Effector CD4-positive, alpha-beta T cell (primary cell): ENCODE measurements around the gene SCUBE1.
A peak's percentile ranks its signal among the peaks of the same experiment; 100 is the strongest.

Source experiments
- DNase-seq: peaks from one replicate; pipeline ENCODE4 v3.0.0-alpha.2; 2020

Gene SCUBE1

DNA sequence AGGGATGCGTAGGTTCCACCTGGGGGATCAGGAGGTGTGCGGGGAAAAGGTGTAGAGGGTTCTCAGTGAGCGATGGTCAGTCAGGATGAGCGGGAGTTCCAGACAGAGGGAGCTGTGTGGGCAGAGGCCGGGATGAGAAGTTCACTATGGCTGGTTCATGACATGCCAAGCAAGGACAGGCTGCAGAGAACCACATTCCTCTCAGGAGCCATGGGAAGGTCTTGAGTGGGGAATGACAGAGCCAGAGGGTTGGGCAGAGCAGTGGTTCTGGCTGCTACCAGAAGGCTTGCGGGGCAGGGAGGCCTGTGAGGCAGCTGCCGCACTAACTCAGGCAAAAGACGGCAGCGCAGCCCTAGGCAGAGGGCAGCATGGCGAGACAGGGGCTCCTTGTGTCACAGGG lies 66.1 kb downstream of the SCUBE1 start:
- no peak for DNase-seq

DNA sequence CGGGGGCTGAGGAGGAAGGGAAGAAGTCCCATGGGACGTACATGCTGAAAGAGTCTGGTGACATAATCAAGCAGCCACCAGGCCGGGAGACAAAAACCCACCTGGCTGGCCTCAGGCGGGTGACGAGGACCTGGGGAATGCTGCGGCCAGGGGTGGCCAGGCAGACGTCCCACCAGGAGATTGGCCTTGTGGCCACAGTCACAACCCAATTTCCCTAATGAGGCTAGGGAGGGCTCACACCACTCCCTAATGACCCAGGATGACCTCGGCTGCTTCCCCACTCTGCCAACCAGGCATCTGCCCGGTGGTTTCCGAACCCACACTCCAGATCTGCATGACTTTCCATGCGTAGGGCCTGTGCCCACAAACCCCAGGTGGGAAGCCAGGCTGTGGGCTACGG lies 66.9 kb downstream of the SCUBE1 start:
- no peak for DNase-seq

DNA sequence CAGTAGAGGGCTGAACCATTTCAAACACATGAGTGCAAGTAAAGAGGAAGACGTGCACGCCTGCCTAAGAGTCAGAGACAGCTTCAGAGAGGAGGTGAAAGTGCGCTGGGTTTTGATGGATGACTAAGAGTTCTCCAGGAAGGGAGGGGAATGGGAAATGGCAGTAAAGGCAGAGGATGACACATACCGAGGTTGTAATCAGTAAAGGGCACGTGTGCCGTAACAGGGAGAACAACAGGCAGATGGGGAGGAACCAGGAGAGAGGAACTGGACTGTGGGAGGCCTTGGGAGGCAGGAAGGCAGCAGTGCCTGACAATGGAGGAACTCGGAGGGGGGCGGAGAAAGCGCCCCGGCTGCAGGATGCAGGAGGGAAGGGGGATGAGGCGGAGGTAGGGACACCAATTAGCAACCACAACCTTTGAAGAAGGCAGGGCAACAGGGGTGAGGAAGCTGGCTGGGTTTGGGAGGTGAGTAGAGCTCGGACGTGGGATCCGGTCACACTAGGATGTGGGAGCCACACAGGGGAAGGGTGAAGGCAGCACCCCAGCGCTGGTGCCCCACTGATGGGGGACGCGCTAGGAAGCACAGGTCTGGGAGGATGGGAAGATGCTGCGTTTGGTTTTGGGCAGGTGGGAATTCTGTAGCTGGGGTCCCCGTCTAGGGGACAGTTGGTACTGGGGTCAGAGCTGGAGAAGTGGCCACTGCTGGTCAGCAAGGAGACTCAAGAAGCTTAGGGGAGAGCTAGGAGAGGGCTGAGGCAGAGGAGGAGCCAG lies 67.4 kb downstream of the SCUBE1 start:
- DNase-seq, result no peak

DNA sequence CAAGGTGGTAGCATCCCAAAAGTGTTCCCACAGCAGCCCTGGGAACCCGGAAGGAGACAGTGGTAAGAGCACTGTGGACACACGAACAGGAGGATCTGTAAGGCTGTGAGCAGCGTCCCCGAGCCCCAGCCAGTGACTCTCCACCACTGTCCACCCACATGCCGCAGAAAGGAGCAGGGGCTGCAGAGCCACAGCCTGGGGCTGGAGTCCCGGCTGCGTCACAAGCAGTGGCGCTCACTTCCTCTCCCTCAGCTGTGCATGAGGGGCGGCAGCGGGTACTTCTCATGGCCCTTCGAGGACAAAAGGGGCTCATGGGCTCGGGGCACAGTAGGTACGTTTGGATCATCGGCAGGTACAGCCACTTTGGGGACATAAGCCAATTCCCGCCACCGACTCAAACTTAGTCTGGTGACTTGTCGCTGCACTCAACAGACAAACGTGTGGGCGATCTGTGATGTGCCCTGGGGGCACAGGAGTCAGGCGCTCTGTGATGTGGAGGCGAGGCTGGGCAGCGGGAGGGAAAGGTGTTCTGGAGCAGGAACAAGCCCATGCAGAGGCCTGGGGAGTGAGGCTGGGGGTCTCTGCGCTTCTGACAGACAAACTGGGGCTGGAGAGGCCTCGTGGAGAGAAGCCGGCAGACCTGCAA lies 68.5 kb downstream of the SCUBE1 start:
- DNase-seq, result no peak

DNA sequence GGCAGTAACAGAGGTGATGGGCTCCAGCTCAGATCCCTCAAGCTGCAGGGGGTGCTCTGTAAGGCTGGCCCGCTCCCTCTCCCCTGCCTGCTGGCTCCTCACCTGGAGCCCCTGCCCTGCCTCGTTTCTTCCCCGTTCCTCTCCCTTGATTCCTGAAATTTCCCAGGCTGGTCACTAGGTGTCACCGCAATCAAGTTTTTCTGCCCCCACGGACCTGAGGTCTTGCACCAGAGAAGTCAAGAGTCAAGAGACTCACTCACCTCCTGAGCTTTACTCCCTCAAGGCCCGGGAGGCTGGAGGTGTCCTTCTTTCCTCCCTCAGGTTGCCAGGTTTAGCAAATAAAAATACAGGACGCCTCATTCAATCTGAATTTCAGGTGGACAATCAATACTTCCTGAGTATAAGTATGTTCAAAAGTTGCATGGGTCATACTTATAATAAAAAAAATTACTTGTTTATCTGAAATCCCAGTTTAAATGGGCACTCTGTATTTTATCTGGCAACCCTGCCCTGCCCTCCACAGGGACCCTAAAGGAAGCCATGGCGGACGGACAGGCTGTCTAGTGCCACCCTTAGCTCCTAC lies 69.2 kb downstream of the SCUBE1 start:
- no peak for DNase-seq

DNA sequence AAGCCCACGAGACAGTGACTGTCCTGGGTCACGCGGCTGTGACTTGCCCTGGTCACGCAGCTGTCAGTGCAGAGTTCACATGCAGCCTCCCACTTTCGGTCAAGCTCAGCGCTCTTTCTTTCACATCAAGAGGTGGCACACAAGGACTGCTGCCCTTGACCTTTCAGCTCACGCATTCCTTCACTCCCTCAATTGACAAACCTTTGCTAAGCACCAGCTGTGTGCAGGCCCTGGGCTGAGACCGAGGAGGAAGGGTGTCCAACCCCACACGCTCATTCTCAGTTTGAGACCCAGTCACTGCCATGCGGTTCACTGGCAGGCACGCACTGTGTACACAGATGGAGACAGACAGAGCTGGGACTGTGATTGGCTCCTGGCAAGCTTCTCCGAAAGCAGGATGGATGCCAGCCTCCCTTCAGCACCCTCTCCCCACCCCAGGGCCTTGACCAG lies 70.3 kb downstream of the SCUBE1 start:
- no peak for DNase-seq

DNA sequence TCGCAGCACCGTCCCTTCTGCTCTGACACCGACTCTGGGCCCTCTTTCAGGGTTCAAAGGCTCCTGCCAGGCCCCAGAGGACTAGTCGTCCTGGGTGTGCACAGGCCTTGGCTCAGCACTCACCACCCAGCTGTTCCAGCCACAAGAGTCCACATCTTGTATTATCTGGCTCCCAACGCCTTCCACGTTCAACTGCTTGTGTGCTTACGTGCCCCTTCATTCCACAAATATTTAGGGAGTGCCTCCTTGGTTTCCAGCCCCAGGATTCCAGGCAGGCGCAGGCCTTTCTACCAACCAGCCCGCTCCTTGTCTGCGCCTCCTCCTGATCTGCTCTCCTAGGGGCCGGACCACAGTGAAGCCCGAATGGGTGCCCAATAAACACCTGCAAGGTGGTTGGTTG lies 70.9 kb downstream of the SCUBE1 start:
- no peak for DNase-seq

DNA sequence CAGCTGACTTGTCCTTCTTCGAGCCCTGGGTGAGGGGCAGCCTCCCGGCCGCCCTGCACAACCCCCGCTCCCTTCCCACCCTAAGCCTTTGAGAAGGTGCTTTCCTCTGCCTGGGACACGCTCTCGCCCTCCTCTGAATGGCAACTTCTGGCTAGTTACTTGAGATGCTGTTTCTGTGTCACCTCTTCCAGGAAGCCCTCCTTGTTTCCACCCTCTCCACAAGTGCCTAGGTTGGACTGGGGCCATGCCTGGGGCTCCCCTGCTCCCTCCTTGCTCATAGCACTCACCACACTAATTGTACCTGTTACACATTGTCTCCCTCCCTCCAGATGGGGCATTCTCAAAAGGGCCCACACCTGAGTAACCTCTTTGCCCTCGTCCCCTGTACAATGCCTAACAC lies 72.2 kb downstream of the SCUBE1 start:
- DNase-seq, result no peak

DNA sequence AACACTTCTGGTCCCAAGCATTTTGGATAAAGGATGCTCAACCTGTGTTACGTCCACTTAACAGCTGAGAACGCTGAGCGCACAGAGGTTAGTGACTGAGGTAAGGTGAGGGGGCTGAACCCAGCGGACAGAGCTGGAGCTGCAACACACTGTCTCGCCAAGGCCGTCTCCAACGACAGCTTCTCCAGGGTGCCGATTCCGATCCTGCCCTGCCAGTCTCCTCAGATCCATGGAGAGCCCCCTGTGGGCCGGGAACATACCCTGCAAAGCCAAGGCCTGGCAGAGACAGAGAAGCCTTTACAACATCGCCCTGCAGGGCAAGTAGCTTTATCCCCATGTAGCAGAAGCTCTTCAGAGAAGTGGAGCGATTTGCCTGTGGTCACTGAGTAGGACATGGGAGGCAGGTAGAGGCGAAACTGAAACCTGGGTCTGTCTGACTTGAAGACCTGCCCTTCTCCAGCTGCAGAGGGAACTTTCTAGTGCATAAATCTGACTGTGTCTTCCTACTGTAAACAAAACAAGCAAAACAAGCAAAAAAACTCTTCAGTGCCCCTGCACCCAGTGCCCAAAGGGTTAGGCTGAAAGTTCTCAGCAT lies 72.8 kb downstream of the SCUBE1 start:
- DNase-seq, result no peak

DNA sequence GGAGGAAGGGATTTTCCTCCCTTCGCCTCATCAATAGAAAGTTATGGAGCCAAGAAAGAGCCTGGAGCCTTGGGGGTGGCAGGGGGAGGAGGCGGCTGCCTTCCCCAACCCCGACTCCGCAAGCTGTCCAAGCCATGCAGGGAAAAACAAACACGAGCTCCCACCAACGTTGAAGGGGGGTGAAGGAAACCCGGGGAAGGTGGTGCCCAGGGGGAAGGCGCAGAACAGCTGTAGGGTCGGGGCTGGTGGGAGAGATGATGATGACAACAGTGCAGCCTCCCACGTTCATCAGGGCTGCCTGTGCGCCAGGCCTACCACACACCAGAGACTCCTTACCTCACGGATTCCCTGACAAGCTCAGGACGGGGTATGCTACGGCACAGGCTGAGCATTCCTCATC lies 73.5 kb downstream of the SCUBE1 start:
- DNase-seq, result no peak

DNA sequence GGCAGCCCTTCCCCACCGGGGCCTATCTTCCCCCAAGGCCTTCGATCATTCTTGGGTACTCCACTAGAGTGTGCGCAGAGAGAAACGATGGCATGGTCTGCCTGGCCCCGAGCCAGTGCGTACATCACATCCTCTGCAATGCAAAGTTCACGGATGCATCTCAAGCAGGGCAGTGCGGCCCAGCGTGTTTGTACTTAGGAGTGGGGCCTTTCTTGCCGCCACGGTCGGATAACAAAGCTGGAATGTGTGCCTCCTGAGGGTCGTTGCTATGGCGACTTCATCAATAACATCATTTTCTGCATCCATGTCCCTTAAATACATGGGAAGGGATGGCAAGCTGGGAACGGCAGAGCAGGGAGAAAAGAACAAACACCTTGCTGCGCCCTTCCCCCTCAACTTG lies 73.9 kb downstream of the SCUBE1 start:
- DNase-seq, result no peak

DNA sequence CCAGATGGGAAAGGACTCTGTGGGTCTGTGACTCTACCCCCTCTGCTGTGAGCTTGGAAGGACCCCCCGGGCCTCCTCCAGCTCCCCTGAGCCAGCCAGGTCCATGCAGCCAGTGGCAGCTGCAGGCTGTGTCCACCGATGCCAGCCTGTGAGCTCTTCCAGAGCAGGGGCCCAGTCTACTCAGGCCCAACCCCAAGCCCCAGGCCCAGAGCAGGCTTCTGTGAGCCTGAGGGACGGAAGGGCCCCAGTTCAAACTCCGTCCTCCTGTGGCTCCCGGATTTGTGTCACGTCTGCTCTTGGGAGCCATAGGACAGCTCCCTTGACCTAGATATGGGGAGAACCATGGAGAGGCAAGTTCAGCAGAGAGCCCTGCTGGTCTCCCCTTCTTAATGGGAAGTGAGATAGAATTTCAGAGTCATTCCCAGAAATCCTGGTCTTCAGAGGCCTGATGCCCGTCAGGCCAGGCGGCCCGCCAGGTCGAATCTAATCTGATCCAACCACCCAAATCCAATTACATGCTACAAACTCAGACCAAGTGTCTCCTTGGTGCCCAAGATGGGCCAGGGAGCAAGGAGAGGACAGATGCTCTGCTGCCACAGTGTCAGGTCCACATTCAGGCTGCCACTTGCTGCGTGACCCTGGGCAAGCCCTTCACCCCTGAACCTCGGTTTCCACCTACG lies 75.1 kb downstream of the SCUBE1 start:
- no peak for DNase-seq

DNA sequence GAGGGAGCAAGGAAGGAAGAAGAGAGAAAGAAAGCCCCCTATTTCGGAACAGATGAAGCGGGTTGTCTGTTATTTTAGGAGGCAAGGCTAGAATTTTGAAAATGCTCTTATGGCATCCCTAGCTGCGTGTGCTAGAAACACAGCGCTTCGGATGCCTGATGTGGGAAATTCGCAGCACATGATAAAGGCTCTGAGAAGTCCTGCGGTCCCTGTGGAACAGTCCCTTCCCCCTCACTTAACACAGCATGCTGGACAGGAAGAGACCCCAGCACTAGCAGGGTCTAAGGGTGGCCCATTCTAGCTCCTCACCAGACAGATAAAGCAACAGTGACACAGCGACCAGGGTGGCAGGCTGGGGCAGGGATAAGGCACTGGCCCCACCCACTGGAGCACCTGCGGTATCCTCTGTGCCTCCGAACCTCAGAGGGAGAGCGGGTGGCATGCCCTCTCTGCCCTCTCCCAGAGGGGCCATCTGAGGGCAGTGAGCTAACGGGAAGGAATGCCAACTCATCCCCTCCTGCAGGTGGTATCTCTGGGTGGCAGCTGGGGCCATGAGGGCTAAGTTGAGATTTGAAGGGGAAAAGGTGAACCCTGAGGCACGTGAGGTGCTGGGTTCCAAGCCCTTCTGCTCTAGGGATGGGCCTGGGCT lies 75.7 kb downstream of the SCUBE1 start:
- no peak for DNase-seq

DNA sequence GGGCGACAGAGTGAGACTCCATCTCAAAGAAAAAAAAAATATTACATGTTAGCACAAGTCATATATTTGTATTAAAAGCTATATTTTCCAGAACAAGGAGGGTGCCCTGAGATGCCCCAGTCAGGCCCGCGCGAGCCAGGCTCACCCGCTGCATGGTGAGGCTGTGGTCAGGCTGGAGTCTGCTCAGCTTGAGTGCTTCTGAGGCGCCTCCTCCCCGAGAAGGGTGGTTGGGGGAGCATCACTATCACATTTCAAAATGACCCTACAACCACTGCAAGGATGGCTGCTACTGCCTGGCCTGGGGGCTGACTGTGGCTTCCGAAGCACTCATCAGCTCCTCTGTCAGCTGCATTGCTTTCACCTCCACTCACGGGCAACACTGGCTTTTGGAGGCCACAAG lies 77.1 kb downstream of the SCUBE1 start:
- DNase-seq, result no peak

DNA sequence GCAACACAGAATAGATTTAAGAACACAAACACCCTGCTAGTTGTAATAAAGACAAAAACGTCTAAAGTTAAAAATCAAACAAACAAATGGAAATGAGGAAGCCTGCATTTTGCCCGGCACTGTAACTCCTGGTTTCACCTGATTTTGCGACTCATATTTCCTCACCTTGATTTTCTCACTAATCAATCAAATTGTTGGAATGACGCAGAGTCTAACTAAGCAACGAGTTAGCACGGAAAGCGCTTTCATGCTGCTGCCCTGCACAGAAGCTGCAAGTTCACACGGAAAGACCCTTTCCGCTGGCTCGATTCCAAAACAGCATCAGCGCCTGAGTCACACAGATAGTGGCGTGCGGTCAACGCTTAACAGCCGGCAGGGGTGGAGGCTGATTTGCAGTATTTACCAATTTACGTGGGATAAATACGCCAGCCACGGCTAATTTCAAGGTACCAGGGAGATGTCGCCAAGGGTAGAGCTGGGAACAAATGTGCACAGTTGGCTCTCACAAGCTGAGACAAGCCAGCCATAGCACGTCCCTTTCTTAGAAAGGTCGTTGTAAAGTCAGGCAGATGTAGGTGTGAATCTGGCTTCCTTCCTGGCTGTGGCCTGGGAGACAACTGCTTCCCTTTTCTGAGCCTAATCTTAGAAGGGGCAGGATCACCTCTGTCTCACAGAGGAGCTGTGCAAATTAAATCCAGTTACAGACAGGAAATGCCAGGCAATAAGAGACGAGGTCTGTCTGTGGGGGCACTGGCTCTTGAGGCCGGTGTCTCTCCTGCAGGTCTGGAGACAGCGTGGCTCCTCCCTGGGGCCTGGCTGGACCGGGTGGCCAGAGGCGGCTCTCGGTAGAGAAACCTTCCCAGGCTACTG lies 79.3 kb downstream of the SCUBE1 start:
- peak; percentile 73 for DNase-seq

DNA sequence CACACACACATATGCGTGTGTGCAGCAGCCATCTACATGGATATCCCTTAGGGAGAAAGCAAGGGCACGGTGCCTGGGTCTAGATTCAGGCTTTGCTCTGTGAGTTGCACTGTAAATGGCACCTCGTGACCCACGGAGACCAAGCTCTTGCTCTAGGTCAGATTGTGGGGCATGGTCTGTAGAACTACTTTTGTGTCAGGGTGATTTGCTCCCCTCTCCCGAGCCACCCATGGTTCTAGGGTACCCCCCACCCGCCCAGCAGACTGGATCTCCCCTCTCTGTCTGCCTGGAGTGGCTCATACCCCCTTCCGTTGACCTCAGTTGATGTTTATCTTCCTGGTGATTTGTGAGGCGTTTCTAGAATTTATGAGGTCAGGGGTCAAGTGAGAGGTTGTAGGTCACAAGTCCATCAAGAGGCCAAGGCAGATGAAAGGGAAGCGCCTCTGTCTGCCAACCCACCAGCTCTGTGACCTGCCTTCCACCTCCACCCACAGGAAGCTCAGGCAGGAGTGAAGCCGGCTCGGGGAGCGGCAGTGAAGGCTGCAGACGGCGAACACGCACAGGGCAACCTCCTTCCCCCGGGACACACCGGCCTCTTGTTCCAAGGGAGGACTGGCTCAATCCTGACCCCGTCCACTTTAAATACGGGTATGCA lies 80.1 kb downstream of the SCUBE1 start:
- DNase-seq, result peak; percentile 6

DNA sequence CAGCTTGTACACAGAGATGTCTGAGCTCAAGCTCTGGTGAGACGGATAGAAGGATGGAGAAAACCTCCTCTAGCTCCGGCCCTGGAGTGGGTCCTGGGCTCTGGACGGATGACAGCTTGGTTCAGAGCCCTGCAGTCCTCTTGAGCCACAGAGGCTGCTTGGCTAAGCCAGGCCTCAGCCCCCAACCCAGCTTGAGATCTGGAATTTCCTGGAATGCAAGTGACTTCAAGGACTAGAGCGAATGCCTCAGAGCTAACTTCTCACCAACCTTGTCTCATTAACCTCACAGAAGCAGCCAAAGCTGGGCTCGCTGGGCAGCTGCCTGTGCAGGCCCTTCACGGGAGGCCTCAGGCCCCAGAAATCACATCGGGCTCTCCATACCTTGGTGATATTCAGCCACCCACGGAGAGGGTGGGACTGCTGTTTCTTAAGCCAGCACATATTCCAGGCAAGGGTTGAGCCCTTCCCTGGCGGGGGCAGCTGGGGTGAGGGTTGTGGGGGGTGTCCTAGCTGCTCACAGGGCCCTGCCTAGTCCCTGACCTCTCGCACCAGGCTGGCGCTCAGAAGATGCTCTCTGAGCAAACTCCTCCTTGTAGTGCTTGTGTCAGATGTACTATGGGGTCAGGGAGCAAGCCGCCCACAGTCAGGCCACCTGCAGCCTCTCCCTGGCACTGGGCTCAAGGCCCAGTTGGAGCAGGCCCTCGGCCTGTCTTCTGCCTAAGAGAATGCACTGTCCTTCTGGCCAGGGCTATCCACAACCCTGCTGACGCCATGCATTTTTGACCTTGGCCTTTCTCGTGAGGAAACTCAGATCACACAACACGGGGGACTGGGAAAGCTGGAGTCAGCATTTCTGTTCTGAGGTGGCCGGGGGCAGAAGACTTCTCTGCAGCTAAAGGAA lies 82.6 kb downstream of the SCUBE1 start:
- no peak for DNase-seq

DNA sequence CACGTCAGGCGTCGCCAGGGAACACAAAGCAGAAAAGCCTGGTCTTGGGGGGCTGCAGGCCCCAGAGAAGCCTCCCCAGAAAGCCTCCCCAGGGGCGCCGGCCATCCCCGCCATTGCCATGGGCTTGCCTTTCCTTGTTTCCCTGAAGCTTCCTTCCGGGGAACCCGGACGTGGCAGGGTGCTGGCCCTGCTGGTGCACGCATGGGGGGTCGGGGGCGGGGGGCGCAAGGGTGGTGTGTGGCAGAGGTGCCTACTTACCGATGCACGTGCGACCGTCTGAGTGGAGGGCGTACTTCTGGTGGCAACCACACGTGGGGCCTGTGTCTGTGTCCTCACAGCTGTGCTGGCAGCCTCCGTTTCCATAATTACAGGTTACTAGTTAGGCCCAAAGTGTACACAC lies 85.2 kb downstream of the SCUBE1 start:
- no peak for DNase-seq

DNA sequence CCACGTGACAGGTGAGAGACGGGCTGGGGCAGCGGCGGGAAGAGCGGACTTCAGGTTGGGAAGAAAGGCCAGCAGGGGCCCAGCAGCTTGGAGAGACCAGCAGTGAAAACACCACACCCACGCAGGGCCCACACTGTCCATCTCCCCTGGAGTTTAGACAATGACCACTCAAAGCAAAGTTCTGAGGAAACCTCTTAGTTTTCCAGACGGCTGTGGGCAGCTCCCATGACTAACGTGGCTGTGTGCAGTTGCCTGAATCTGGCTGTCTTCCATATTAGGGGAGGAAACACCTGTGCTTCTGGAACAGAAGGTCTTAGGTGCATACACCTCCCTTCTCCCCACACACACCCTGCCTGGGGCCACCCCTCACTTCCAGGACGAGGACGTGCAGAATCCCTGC lies 85.6 kb downstream of the SCUBE1 start:
- no peak for DNase-seq

DNA sequence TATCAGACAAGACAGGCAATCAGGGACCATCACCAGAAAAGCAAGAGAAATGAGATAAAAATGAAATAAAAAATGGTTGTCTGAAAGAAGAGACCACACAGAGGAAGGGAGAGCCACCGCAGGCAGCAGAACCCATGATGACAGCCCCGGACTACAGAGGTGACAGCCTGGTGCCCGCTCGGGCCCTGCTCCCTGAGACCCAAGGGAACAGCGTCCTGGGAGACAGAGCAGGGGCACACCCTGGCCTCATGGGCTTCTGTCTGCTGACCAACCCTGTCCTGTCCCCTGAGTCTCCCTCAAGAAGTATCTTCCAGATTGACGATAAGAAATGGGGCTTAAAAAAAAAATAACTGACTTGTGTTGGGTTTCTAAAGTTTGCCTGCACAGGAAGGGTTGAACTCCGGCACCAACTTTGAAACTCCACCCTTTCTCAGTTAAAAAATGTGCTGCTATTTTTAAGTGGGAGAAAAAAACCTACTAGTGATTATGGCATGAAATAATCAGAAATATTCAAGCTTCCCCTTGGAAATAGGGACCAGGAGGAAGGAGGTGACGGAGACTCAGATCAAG lies 86.1 kb downstream of the SCUBE1 start:
- no peak for DNase-seq
